Ishikawa (cell line): Measurements from ENCODE around the gene UHRF1.

ENCODE experiments used
- CEBPB ChIP-seq: IDR thresholded peaks from 2 replicates; pipeline ENCODE4 v1.6.1; 2012
- CREB1 ChIP-seq: IDR thresholded peaks from 2 replicates; pipeline ENCODE4 v1.6.1; 2012; ENCODE audit warnings: low read depth
- EGR1 ChIP-seq: IDR thresholded peaks from 2 replicates; pipeline ENCODE4 v1.6.1; 2012
- EP300 ChIP-seq: IDR thresholded peaks from 2 replicates; pipeline ENCODE4 v1.6.1; 2012; ENCODE audit warnings: borderline replicate concordance
- FOXM1 ChIP-seq: IDR thresholded peaks from 2 replicates; pipeline ENCODE4 v1.6.1; 2012; ENCODE audit warnings: low read depth, borderline replicate concordance
- NFIC ChIP-seq: IDR thresholded peaks from 2 replicates; pipeline ENCODE4 v1.6.1; 2012
- RAD21 ChIP-seq: IDR thresholded peaks from 2 replicates; pipeline ENCODE4 v1.6.1; 2012; ENCODE audit warnings: low read depth
- TAF1 ChIP-seq: IDR thresholded peaks from 2 replicates; pipeline ENCODE4 v1.6.1; 2012; ENCODE audit warnings: low read depth, mild to moderate bottlenecking
- TCF12 ChIP-seq: IDR thresholded peaks from 2 replicates; pipeline ENCODE4 v1.6.1; 2012; ENCODE audit warnings: low read depth
- TEAD4 ChIP-seq: IDR thresholded peaks from 2 replicates; pipeline ENCODE4 v1.6.1; 2012
- YY1 ChIP-seq: IDR thresholded peaks from 2 replicates; pipeline ENCODE4 v1.6.1; 2012; ENCODE audit warnings: low read depth
- ZBTB7A ChIP-seq: IDR thresholded peaks from 2 replicates; pipeline ENCODE4 v1.6.1; 2012; ENCODE audit warnings: low read depth
- TF ChIP-seq, protein P1 (sequence below): IDR thresholded peaks from 2 replicates; pipeline ENCODE4 v1.6.1; 2012; ENCODE audit warnings: low read depth, mild to moderate bottlenecking
- TF ChIP-seq, protein P2 (sequence below): IDR thresholded peaks from 2 replicates; pipeline ENCODE4 v1.6.1; 2012
- TF ChIP-seq, protein P3 (sequence below): IDR thresholded peaks from 2 replicates; pipeline ENCODE4 v1.6.1; 2012

Gene UHRF1

DNA sequence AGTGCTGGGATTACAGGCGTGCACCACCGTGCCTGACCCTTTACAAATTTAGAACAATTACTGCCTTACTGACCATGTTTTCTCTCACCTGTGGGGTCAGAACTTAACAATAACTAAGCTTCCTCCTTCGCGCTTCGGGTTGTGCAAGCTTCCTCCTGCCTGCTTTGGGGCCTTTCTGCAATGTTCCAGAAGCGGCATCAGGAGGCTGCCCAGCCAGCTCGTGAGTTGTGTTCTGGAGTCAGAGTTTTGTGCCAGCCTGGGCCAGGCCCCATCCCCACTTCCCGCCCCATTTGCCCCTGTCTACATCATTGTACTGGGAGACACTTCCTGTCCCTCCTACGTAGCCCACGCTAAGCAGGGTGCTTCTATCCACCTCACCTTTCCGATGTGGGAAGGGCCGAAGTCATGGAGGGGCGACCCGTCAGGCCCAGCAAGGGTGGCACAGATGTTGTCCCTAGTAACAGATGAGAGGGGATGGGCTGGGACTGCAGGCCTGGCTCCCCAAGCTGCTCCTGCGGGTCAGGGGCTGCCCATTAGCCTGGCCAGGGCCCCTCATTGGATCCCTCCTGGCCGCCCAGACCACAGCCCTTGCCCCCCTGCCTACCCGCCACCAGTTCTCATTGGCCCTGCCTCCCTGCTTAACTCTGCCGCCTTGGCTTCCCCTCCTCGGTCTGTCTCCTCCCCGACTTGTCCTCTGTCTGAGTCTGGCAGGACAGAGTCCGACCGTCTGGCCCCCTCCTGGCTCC is 13.4 kb downstream of the UHRF1 start:
- TF ChIP-seq TAF1 (no peak), ZBTB7A (no peak), CREB1 (no peak), TEAD4 (no peak), NFIC (no peak)

DNA sequence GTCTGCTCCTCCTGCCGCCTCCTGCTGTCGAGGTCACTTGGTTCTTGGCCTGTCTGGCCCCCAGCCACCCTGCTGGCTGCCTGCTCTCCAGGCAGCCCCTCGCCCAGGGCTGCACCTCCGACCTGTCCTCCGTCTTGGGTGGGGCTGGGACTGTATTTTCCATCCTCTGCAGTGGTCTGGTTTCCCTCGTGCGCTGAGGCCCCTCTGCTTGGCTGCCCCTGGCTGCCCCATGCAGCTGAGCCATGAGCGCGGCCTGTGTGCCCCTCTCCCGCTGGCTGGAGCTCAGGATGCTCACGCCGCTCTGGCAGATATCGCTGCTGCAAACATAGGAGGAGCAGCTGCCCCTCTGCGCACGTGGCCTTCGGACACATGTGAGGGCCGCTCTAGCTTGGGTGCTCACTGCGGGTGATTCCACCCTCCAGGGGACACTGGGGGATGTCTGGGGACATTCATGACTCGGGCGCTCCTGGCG is 14.0 kb downstream of the UHRF1 start:
- TF ChIP-seq, protein P1, sequence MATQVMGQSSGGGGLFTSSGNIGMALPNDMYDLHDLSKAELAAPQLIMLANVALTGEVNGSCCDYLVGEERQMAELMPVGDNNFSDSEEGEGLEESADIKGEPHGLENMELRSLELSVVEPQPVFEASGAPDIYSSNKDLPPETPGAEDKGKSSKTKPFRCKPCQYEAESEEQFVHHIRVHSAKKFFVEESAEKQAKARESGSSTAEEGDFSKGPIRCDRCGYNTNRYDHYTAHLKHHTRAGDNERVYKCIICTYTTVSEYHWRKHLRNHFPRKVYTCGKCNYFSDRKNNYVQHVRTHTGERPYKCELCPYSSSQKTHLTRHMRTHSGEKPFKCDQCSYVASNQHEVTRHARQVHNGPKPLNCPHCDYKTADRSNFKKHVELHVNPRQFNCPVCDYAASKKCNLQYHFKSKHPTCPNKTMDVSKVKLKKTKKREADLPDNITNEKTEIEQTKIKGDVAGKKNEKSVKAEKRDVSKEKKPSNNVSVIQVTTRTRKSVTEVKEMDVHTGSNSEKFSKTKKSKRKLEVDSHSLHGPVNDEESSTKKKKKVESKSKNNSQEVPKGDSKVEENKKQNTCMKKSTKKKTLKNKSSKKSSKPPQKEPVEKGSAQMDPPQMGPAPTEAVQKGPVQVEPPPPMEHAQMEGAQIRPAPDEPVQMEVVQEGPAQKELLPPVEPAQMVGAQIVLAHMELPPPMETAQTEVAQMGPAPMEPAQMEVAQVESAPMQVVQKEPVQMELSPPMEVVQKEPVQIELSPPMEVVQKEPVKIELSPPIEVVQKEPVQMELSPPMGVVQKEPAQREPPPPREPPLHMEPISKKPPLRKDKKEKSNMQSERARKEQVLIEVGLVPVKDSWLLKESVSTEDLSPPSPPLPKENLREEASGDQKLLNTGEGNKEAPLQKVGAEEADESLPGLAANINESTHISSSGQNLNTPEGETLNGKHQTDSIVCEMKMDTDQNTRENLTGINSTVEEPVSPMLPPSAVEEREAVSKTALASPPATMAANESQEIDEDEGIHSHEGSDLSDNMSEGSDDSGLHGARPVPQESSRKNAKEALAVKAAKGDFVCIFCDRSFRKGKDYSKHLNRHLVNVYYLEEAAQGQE = no peak
- no peak for TF ChIP-seq FOXM1
- no peak for TF ChIP-seq CREB1
- TF ChIP-seq EP300 = no peak
- no peak for TF ChIP-seq ZBTB7A
- TF ChIP-seq YY1 = no peak
- TF ChIP-seq, protein P2, sequence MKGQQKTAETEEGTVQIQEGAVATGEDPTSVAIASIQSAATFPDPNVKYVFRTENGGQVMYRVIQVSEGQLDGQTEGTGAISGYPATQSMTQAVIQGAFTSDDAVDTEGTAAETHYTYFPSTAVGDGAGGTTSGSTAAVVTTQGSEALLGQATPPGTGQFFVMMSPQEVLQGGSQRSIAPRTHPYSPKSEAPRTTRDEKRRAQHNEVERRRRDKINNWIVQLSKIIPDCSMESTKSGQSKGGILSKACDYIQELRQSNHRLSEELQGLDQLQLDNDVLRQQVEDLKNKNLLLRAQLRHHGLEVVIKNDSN = no peak
- no peak for TF ChIP-seq CEBPB
- no peak for TF ChIP-seq RAD21
- TF ChIP-seq TAF1 = no peak
- no peak for TF ChIP-seq NFIC
- TF ChIP-seq EGR1 = no peak
- no peak for TF ChIP-seq TCF12
- TF ChIP-seq, protein P3, sequence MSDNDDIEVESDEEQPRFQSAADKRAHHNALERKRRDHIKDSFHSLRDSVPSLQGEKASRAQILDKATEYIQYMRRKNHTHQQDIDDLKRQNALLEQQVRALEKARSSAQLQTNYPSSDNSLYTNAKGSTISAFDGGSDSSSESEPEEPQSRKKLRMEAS = no peak
- no peak for TF ChIP-seq TEAD4

DNA sequence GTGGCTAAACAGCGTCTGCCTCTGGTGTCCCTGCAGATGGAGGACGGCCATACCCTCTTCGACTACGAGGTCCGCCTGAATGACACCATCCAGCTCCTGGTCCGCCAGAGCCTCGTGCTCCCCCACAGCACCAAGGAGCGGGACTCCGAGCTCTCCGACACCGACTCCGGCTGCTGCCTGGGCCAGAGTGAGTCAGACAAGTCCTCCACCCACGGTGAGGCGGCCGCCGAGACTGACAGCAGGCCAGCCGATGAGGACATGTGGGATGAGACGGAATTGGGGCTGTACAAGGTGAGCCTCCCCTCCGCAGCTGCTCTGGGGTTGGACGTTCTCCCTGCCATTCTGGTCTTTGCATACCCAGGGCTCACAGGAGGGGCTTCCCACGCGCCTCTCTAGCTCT is 19.9 kb downstream of the UHRF1 start:
- TF ChIP-seq EP300 = no peak
- no peak for TF ChIP-seq ZBTB7A
- no peak for TF ChIP-seq TCF12
- no peak for TF ChIP-seq CREB1
- TF ChIP-seq, protein P3 = no peak
- TF ChIP-seq RAD21 = no peak
- TF ChIP-seq CEBPB = no peak
- no peak for TF ChIP-seq FOXM1
- TF ChIP-seq, protein P1 = no peak

DNA sequence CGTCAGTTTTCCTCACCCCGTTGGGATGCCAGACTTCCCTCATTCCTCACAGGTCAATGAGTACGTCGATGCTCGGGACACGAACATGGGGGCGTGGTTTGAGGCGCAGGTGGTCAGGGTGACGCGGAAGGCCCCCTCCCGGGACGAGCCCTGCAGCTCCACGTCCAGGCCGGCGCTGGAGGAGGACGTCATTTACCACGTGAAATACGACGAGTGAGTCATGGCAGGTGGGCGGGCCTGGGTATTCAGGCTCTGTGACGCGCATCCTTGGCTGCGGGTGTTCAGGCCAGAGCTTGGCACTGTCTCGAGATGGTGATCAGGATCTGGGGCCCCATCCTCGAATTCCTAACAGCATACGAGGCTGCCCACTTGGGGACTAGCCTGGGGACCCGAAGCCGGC is 21.4 kb downstream of the UHRF1 start:
- no peak for TF ChIP-seq CEBPB
- TF ChIP-seq FOXM1 = no peak
- TF ChIP-seq TCF12 = no peak
- TF ChIP-seq RAD21 = no peak
- TF ChIP-seq NFIC = no peak
- no peak for TF ChIP-seq YY1
- TF ChIP-seq, protein P3 = no peak
- TF ChIP-seq TAF1 = no peak
- TF ChIP-seq CREB1 = no peak
- no peak for TF ChIP-seq EGR1

DNA sequence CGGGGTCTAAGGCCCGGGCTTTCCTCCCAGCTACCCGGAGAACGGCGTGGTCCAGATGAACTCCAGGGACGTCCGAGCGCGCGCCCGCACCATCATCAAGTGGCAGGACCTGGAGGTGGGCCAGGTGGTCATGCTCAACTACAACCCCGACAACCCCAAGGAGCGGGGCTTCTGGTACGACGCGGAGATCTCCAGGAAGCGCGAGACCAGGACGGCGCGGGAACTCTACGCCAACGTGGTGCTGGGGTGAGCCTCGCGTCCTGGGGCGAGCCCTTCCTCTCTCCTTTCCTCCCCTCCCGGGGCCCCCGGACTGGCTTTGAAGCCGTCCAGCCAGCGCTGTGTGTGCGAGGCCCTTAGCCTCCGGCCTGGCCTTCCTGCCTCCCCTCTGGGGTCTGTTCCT is 23.4 kb downstream of the UHRF1 start:
- TF ChIP-seq, protein P3 = no peak
- no peak for TF ChIP-seq FOXM1
- TF ChIP-seq CEBPB = no peak
- TF ChIP-seq, protein P2 = no peak

DNA sequence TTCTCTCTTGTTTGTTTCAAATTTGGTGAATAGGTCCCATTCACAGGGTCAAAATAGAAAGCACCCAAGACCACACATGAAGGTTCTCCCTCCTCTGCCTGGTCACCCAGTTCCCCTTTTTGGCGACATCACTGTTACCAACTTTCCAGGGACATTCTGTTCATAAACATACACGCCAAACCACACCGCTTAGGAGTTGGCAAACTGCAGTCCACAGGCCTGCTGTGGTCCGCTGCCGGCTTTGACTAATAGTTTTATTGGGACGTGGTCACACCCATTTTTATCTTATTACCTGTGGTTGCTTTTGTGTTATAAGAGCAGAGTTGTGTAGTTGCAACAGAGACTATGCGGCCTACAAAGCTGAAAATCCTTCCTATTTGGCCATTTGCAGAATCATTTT is 24.2 kb downstream of the UHRF1 start:
- TF ChIP-seq, protein P2 = no peak
- no peak for TF ChIP-seq RAD21
- TF ChIP-seq EGR1 = no peak
- TF ChIP-seq CEBPB = no peak
- TF ChIP-seq YY1 = no peak
- no peak for TF ChIP-seq CREB1
- TF ChIP-seq, protein P1 = no peak
- no peak for TF ChIP-seq TEAD4
